CMK (cell line): ENCODE data around the gene CTNNA1.
"Not testable (repeated sequence)": the region's sequence is repeated elsewhere in the genome, so short reads cannot be mapped to it uniquely, and the experiment has no call there.

Source experiments
- DNase-seq: peaks from one replicate; pipeline ENCODE4 v3.0.0-alpha.2; 2010; ENCODE audit warnings: low read depth

CTNNA1 gene

DNA sequence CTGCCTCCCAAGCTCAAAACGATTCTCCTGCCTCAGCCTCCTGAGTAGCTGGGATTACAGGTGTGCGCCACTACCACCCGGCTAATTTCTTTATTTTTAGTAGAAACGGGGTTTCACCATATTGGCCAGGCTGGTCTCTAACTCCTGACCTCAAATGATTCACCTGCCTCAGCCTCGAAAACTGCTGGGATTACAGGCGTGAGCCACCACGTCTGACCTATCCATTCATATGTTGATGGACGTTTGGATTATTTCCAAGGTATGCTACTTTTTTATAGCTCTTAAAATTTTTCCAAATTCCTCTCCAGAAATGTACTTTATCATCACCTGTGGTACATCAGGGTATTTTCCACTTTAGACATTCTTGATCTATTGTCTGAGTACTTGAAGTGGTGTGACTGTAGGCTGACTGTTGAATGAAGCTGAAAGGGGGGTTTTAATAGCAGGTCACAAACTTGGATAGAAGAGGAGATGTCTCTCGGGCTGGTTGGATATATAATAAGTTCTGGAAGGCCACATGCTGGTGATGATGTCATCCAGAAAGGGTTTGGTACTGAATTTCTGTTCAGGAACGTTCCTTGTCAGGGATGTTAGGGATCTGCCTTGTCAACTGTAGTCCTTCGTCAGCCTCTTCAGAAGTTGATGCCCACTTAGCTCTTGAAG is 7.4 kb downstream of the CTNNA1 start:
- no peak for DNase-seq

DNA sequence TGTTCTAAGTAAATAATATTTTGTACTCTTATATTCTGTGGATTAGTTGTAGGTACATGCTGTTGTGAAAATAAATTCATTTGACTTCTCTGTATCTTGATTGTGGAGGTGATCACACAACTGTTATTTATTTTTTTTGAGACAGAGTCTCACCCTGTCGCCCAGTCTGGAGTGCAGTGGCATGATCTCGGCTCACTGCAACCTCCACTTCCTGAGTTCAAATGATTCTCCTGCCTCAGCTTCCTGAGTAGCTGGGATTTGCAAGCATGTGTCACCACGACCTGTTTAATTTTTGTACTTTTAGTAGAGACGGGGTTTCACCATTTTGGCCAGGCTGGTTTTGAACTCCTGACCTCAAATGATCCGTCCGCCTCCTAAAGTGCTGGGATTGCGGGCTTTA is 7.9 kb downstream of the CTNNA1 start:
- not testable (repeated sequence) for DNase-seq

DNA sequence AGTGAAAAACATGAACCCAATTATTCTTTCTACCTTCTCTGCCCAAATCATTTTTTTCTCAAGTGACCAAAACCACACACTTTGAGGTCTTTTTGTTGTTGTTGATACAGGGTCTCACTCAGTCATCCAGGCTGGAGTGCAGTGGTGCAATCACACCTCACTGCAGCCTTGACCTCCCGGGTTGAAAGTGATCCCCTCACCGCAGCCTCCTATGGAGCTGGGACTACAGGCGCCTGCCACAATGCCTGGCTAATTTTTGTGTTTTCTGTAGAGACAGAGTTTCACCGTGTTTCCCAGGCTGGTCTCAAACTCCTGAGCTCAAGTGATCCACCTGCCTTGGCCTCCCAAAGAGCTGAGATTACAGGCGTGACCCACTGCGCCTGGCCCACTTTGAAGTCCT is 8.4 kb downstream of the CTNNA1 start:
- DNase-seq: not testable (repeated sequence)

DNA sequence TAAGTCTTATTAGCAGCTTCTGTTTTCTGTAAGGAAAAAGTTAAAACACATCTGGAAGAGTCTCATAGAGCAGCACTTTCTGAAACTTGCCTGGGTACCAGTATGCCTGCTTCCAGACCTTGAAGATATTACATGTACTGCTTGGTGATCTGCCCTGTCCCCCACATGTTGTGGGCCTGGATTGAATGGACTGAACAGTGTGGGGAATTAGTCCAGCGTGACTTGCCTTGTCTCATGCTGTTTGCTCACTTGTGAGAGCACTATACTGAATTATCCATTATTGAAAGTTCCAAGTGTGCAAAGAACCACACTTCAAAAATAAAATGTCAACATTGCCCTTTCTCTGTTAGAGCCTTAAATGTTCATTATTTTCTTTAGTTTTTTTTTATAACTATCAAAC is 8.9 kb downstream of the CTNNA1 start:
- no peak for DNase-seq

GRCh38 chr5:138763037-138763778 is 10.0 kb downstream of the CTNNA1 start:
- DNase-seq: no peak

GRCh38 chr5:138770291-138770690 is 17.1 kb downstream of the CTNNA1 start:
- DNase-seq: no peak

DNA sequence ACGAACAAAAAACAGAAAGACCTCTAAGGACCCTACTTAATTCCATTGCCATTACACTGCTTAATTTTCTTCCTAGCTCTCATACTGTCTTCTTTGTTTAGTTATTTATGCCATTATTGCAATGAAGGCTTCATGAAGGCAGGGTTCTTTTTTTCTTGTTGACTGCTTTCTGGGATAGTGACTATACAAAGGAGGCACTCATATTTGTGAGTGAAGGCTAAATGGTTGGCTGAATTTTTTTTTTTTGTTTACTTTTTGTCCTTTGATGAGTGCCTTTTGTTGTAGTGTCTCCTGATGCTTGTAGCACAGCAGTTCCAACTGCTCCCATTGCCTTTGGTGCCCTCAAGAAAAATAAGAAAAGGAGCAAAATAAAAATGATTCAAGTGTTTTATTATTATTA is 17.8 kb downstream of the CTNNA1 start:
- no peak for DNase-seq

DNA sequence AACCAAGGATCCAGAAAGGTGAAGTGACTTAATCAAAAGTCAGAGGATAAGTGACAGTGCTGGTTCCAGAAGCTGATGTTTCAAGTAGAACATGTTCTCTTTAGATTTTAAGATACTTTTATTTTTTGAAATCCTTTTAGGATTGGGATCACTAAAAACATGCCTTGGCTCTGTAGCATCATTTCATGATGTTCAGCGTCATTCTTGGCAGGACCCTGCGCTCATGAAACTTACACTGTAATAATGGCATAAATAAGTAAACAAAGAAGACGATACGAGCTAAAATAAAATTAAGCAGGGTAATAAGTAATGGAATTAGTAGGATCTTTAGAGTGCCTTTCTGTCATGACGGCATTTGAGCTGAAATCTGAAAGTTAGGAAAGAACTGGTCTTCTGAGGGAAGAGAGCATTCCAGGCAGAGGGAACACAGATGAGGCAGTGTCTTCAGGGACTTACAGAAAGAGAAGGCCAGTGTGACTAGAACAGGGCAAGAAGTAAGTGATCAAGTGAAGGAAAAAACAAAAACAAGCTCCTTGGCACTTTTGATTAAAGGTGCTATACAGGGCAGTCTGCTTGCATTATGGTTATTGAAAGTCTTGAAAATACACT is 19.9 kb downstream of the CTNNA1 start:
- DNase-seq: no peak

DNA sequence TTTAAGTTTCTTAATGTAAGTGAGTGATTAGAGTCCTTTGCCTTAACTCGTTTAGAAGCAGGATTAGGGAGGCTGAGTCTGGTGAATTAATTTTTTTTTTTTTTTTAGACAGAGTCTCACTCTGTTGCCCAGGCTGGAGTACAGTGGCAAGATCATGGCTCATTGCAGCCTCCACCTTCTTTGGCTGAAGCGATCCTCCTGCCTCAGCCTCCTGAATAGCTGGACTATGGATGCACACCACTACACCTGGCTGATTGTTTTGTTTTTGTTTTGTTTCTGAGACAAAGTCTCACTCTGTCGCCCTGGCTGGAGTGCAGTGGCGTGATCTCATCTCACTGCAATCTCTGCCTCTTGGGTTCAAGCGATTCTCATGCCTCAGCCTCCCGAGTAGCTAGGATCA is 20.4 kb downstream of the CTNNA1 start:
- not testable (repeated sequence) for DNase-seq

DNA sequence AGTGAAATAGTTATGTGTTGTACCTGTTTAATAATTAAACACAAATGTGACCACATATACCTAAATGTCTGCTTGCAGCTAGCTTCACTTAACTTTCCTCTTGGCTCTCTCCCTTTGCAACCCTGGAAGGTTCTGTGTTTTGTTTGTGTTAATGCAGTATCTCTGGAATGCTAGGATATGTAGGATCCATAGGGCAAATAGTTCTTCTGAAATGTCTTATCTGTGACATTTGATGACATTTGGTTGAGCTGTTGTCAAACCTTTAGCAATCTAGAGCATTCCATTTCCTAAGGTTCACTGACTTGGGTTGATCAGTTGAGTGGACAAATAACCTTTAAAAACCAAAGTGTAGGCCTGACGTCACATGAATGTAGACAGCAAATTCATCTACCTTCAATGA is 21.8 kb downstream of the CTNNA1 start:
- no peak for DNase-seq

GRCh38 chr5:138778234-138778633 is 25.0 kb downstream of the CTNNA1 start:
- DNase-seq: no peak

DNA sequence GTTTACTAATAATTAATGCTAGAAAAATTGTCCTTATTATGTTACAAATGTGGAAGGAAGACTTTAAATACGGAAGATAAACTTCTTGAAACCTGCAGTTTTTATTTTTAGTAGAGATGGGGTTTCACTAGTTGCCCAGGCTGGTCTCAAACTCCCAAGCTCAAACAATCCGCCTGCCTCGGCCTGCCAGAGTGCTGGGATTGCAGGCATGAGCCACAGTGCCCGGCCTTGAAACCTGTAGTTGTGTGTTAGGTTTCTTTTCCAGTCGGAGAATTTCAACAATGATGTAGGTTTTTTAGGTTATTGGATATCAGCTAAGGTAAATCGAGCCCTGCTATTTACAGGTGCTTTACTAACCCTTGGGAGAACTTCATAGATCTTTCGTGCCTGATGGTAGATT is 30.8 kb downstream of the CTNNA1 start:
- no peak for DNase-seq

DNA sequence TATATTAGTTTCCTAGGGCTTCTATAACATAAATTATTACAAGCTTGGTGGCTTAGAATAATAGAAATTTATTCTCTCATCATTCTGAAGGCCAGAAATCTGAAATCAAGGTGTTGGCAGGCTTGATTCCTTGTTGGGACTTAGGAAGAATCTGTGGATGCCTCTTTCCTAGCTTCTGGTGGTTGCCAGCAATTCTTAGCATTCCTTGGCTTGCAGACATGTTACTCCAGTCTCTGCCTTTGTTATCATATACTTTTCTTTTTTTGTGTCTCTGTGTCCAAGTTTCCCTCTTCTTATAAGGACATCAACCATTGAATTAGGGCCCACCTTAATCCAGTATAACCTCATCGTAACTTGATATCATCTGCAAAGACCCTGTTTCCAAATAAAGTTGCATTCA is 31.4 kb downstream of the CTNNA1 start:
- no peak for DNase-seq

DNA sequence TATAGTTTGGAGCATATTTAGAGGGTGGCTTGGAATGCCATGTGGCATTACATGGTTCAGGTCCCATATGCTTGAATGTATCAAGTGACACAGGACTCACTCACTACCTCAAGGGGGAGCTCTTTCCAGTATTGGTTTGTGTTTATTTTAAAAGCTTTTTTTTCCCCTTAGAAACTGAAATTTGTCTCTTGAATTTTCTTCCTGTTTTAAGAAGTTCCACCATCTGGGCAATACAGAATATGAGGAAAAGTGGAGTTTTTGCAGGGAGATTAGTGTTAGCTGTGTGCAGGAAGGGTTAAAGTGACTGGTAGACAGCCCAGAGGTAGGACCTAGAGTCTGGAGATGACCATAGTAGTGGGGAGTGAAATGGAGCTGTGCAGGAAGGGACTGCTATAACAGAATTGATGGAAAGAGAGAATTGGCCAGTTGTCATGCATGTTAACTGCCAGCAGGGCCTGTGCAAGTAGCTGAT is 36.6 kb downstream of the CTNNA1 start:
- DNase-seq: no peak

GRCh38 chr5:138790684-138791083 is 37.5 kb downstream of the CTNNA1 start:
- DNase-seq: no peak

DNA sequence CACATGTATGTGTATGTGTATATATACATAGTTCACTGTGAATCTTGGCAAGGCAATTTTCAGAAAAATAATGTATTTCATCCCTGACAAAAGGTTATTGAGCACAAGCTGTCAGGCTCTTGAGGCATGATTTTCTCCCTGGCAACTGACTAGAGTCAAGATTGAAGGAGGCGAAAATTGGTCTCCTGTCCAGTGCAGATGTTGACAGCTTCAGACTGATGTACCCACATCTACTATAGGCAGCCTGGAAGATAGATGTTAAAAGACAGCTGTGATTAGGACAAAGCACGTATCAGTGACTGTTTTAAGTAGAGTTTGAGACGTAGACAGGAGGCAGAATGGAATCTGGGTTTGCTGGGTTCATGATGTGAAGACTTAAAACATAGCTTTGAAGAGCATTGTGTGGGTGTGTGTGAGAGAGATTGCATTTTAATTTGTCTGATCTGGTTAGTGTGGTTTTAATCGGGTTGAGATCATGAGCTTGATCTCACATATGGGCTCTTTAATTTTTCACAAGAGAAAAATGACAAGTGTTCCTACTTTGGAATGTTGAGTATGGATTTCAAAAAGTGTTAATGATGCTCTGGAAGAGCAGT is 39.1 kb downstream of the CTNNA1 start:
- DNase-seq: no peak

GRCh38 chr5:138793575-138793974 is 40.4 kb downstream of the CTNNA1 start:
- no peak for DNase-seq

GRCh38 chr5:138803285-138803684 is 50.1 kb downstream of the CTNNA1 start:
- no peak for DNase-seq

DNA sequence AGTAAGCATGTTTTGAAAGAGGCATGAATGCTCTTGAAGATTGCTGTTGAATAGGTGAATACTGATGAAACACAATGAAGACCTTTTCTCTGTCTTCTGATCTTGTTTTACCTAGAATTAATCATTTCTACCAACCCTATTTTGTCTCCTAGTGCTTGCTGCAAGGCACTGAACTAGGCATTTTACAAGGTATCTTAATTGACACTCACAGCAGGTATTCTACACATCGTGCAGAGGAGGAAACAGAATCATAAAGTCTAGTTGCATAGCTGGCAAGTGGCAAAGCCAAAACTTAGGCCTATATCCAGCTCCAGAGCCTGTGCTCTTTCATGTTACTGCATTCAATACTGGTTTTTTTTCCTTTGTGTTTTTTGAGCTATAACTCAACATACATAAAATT is 50.7 kb downstream of the CTNNA1 start:
- no peak for DNase-seq

GRCh38 chr5:138805096-138805495 is 51.9 kb downstream of the CTNNA1 start:
- DNase-seq: no peak

DNA sequence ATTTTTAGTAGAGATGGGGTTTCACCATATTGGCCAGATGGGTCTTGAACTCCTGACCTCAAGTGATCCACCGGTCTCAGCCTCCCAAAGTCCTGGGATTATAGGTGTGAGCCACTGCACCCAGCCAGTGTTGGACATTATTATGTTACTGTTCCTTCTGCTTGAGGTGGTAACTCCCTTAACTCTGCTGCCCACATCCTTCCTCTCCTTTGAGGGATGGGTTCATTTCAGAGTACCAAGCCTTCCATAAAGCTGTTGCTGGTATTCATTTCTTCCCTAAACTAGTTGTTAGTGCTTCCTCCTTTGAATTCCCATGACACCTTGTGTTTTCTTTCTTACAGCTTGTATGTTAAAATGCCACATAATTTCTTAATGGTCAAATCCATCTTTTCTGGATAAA is 54.0 kb downstream of the CTNNA1 start:
- no peak for DNase-seq

DNA sequence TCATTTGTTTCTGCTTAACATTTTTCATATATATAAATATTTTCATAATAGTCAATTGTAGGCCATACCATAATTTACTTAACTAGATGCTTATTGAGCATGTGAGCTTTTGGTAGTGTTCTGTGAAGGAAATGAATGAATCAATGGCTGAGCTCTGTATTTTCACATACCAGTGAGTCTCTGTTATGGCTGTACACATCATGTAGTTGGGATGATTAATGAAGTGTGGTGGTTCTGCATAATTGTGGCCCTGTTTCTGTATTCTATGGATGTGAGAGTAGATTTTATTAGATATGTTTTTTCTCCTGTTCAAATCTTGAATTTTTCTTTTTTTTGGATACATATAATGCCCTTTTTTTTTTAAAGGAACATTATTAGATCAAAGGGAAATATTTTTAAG is 56.2 kb downstream of the CTNNA1 start:
- no peak for DNase-seq

- not testable (repeated sequence) for DNase-seq
These were observed 57.6 kb downstream of the CTNNA1 start for GRCh38 chr5:138810861-138811260.
